T47D (cell line): Measurements from ENCODE around the gene PGBD1.
A peak's percentile ranks its signal among the peaks of the same experiment; 100 is the strongest.

Experiments used
- DNase-seq, 2 experiments: peaks; one replicate each; pipeline versions ENCODE4 v3.0.0 to v3.0.0-alpha.2; 2011 to 2012; ENCODE audit warnings: low read depth in 1 of 2, low spot score in 1 of 2
- JUND ChIP-seq: IDR thresholded peaks from 2 replicates; pipeline ENCODE4 v1.6.1; 2012; ENCODE audit warnings: low read depth
- in situ Hi-C: cut with HindIII; loops from 2 replicates; pipeline ENCODE4 v1.10.0; 2016; ENCODE audit warnings: low sequenced_read_pairs, low pct_unique_long_range_greater_than_20kb

Gene PGBD1

GRCh38 chr6:28347119-28347518 is 65.7 kb downstream of the PGBD1 start:
- in situ Hi-C loops = no loop called here
- DNase-seq = no peak
- TF ChIP-seq JUND = no peak

- DNase-seq = no peak
- TF ChIP-seq JUND = no peak
- in situ Hi-C loops = no loop called here
These were observed 68.0 kb downstream of the PGBD1 start for GRCh38 chr6:28349344-28349891.

- in situ Hi-C loops = no loop called here
- no peak for TF ChIP-seq JUND
- peak; percentile 61 to 85 for DNase-seq
These were observed 68.7 kb downstream of the PGBD1 start, which contains the start of gene ZKSCAN3 for GRCh38 chr6:28349892-28350737. TSS of gene ZKSCAN3 (plus strand) at chr6:28349947. CDS start at chr6:28359587, 9,640 bp downstream.

- TF ChIP-seq JUND = no peak
- DNase-seq = no peak
- in situ Hi-C loops = no loop called here
These were observed 69.7 kb downstream of the PGBD1 start for GRCh38 chr6:28351087-28351486.

GRCh38 chr6:28351493-28351925 is 70.1 kb downstream of the PGBD1 start:
- in situ Hi-C loops = no loop called here

More at GRCh38 chr6:28351493-28351925, 70.1 kb downstream of the PGBD1 start:
- TF ChIP-seq JUND = no peak
- no peak for DNase-seq
